GM19240 (cell line): Measurements from ENCODE around the gene NOX4.
"Not testable (repeated sequence)": the region's sequence is repeated elsewhere in the genome, so short reads cannot be mapped to it uniquely, and the experiment has no call there.

ENCODE experiments used
- DNase-seq: peaks from one replicate; pipeline ENCODE4 v3.0.0; 2011; ENCODE audit warnings: low spot score; ENCODE audit not compliant: insufficient read length

NOX4 gene

DNA sequence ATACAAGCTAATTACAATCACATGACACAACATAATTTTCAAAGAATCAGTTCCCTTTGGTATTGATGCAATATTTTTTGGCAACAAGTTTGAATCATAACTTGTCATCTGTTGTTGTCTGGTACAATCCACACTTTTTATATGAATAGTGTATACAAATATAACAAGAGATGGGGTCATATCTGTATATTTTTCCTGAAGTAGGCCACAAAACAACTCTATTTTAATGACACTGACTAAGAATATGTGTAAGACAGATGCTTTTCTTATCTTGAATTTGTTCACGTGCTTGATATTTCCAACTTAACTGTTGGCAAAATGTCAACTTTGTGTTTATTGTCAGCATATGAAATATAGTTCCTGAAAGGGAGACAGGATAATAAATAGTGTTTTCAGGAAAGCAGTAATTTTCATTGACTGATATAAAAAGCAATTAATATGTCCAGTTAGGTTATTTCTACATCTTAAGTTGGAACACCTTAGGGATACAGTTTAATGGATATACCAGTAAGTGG, 27.9 kb downstream of the NOX4 start:
- no peak for DNase-seq

DNA sequence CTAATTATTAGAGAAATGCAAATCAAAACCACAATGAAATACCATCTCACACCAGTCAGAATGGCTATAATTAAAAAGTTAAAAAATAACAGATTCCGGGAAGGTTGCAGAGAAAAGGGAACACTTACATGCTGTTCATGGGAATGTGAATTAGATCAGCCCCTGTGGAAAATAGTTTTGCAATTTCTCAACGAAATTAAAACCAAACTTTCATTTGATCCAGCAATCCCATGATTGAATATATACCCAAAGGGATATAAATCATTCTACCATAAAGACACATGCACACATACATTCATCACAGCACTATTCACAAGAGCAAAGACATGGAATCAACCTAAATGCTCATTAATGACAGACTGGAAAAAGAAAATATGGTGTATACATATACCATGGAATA, 32.5 kb downstream of the NOX4 start:
- DNase-seq = no peak

DNA sequence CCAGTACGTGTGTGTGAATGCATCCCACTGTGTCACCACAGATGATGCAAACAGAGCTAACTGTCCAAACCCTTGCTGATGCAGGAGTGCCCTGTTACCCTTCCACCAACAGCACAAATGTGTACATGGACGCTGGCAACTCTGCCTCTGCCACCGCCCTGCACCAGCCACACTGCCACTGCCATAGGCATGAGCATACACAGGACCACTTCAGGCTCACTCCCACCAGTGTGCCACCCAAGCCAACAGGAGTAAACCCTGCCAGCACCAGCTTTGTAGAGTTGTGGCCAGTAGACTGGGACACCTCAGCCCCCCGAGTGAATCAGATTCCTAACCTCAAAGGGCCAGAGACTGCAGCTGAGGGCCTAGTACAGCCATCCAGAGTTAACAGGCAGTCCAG, 34.0 kb downstream of the NOX4 start:
- no peak for DNase-seq

DNA sequence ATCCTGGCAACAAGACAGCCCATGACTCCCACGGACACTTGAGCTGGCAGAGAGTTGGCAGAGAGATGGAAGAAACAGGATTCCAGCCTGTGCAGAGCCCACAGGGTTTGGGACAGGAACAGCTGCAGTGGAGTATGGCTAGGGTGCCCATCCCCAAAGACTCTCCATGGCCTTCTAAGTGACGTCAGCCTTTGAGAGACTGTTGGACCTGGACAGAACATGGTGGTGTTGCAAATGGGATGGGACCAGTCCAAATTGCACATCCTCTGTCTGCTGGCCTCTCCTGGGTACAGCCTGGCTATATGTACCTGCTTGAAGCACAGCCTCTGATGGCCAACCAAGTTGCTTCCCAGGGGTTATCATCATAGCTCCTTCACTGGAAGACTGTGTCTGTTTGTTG, 34.5 kb downstream of the NOX4 start:
- no peak for DNase-seq

DNA sequence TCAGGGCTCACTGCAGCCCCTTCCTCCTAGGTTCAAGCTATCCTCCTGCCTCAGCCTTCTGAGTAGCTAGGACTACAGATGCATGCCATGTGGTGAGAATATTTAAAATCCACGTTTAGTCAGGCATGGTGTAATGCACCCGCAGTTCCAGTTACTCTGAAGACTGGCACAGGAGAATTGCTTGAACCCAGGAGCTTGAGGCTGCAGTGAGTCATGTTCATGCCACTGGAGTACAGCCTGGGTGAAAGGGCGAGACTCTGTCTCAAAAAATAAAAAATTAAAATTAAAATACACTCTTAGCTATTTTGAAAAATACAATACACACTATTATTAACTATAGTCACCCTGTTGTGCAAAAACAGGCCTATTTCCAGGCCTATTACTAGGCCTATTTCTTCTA, 38.4 kb downstream of the NOX4 start:
- no peak for DNase-seq

DNA sequence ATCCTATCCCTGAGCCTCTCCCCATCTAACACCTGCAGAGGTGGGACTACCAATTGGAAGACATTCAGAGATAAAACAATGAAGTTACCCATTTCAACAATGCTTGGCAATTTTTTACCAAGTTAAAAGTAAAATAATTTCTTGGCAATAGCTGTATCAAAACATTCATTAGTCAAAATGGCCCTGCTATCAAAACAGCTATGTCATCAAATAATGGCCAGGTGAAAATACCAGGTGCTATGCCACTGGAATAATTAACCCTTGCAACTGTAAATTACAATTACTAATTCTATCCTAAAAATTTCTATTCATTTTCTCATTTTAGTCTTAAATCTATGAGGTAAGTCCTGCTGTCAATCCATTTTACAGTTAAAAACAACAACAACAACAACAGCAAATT, 43.3 kb downstream of the NOX4 start:
- DNase-seq = no peak

DNA sequence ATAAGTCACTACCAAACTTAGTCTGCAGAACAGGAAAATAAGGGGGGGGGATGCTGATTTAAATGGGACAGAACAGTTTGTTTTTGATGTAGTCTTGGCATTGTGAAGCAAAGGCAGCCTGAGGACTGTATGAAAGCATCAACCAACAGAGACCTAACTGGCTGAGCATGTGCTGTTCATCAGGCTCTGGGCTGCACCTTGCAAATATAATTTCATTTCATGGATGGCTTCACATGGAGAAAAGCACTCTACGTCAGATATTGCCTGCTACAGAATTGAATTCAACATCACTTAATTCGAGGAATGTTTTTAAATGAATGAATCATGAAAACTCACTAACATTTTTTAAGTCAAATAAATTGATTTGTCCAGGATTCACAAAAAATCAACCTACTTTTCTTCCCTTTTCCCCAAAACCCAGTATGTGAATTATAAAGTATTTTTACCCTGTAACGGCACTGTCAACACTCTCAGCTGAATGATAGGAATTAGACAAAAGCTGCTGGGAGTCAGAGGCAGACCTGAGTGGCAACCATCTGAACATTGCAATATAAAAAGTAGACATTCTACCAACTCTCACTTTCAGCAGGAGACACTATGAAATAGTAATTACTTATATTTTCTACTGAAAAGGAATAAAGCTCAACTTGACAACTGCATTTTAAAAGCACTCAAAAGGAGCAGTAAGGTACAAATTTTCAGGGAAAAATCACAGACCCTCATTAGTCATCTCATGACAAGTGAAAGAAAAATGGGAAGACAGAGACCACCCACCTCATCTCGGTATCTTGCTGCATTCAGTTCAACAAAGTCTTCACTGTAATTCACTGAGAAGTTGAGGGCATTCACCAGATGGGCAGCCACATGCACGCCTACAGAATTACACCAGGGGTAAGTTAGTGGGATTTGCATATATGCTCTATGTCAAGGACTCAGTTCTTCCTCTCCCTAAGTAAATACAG, 47.5 kb downstream of the NOX4 start:
- DNase-seq = no peak

DNA sequence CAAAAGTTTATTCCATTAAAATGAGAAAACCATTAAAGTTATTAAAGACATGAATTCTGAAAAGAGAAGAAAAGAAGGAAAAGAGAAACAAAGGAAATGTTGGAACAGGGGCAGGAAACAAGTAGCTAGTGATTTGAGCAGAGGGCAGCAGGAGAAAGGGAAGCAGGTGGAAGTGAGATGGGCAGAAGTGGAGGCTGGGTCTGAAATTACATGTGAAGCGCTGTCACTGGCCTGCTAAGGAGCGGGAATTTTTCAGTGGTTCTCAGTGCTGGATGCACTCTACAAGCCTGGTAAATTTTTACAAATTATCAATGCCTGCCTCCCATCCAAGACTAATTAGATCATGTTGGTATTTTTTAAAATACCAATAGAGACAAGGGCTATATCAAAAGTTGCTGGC, 48.4 kb downstream of the NOX4 start:
- no peak for DNase-seq

DNA sequence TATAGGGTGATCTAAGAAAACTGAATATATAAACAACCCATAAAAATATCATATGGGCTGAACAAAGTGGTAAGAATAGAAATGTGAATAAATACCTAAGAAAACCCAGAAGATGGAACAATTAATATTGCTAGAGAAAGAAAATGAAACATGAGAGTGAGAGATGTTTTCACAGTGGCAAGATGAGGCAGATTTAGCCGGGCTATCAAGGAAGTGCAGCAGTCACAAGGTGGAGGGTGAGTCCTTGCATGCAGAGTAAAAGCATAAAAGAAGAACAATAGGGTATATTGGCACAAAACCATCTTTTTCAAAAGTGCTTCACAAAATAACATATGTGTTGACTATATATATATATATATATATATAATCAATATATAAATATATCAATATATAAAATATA, 49.6 kb downstream of the NOX4 start:
- DNase-seq = no peak

DNA sequence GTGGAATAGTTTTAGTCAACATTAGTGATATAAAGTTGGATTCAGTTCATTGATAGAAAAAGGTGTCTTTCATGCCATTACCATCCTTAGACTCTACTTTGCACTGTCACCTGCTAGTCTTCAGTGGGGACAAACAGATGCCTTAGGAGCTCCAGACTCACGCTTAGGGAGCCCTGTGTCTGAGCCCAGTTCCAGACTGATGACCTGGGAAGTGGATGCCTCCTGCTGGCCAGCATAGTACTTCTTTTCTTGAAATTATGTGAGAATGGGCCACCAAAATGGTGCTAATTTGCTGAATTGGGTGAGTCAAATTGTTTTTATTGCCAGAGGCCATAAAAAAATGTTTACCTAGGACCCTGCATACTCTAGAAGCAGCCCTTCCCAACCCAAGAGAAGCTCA, 53.9 kb downstream of the NOX4 start:
- DNase-seq = no peak

DNA sequence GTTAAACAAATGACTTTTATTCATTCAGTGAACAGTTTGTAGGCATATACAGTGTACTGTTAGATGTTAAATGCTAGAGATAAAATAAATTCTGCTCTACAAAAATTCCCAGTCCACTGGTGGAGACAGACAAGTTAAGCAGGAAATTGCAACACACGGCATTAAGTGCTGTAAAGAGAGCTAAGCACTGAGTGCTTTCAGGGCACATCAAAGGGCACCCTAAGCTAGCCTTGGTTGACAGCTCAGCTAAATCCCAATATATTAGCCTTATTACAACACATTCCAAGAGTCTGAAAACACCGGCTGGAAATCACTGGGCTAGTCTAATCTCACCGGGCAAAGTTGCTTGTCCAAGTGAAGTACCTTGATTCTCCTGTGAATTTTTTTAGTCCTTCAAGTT, 55.1 kb downstream of the NOX4 start:
- no peak for DNase-seq

DNA sequence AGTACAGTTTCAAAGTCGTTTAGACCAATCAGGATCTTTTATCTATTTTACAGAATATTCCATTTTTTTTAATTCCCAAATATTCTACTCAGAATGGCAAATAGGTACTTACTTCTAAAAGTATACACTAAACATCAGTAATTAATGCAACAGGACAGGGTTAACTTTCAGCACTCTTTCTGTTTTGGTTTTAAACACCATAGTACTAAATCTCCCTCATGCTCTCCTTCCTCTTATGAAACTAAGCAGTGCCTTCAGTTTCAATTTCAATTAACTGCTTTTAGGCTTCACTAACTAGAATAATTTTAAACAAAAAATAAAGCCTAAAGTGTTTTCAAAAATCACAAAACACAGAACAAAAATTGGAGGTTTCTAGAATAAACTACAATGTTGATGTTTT, 57.9 kb downstream of the NOX4 start:
- DNase-seq = no peak

DNA sequence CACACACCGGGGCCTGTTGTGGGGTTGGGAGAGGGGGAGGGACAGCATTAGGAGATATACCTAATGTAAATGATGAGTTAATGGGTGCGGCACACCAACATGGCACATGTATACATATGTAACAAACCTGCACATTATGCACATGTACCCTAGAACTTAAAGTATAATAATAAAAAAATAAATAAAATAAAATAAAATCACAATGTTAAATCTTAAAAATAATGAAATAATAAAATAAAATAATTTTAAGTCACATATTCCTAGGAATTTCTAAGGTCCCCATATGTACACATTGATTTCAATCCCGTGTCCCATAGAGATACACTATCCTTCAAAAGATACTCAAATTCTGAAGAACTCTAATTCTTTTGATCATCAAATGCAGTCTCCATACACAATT, 59.0 kb downstream of the NOX4 start:
- not testable (repeated sequence) for DNase-seq

DNA sequence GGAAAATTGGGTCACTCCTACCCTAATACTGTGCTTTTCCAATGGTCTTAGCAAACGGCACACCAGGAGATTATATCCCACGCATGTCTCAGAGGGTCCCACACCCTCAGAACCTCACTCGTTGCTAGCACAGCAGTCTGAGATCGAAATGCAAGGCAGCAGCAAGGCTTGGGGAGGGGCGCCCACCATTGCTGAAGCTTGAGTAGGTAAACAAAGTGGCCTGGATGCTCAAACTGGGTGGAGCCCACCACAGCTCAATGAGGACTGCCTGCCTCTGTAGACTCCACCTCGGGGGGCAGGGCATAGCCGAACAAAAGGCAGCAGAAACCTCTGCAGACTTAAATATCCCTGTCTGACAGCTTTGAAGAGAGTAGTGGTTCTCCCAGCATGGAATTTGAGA, 64.7 kb downstream of the NOX4 start:
- DNase-seq = not testable (repeated sequence)

DNA sequence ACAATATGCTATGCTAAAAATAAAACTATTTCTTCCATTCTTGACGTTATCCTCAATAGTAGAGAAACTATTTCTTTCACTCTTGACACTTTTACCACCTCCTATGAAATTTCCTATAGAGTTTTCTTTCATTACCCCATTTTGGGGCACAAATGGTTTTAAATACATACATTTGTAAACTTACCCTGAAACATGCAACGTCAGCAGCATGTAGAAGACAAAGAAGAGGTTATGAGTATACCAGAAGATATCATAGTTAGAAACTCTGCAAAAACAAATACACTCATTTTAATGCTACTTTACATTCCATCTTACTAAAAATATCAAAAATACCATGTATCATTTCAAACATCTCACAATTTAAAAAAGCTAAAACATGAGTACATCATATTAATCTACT, 69.5 kb downstream of the NOX4 start:
- DNase-seq = no peak

DNA sequence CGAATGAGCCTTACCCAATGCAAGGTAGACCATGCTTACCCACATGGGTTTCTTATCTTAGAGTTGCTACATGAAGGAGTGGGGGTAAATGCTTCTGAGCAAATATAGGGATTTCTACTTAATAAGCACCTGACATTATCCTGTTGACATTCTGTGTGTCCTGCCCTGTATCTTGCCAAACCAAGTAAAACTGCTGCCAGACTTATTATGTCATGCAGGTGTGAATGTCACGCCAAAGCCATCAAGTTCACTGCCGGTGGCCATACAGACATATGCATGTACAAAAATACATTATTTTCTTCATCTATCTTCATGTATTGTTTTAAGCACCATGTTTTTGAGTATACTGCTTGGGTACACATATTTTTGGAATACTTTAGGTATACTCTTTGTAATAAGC, 70.2 kb downstream of the NOX4 start:
- DNase-seq = no peak

DNA sequence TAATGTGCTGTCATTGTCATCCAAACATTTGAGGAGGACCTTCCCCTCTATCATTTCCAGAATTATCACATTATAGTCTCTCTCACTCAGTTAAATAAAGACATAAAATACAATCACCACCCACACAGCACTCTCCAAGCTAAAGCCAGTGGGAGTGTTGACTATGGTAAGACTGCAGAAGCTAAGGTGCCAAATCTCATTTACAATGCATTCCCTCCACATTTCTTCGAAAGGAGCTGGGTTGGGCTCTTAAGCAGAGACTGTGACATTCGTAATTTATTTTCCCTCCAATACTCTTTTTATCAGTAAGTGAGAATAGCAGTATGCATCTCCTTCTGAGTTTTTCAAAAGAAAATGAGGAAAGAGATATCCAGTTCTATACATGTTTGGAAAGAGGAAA, 74.2 kb downstream of the NOX4 start:
- no peak for DNase-seq

DNA sequence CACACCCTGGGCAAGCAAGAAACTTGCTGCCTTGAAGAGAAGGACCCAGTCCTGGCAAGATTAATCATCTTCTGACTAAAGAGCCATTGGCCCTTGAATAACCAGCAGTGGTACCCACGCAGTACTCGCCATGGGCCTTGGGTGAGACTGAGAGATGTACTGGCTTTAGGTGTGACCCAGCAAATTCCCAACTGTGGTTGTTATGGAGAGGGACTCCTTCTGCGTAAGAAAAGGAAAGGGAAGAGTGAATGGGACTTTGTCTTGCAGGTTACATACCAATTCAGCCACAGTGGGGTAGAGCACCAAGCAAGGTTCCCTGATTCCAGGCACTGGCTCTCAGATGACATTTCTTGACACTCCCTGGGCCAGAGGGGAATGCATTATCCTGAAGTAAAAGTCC, 80.1 kb downstream of the NOX4 start:
- DNase-seq = not testable (repeated sequence)

DNA sequence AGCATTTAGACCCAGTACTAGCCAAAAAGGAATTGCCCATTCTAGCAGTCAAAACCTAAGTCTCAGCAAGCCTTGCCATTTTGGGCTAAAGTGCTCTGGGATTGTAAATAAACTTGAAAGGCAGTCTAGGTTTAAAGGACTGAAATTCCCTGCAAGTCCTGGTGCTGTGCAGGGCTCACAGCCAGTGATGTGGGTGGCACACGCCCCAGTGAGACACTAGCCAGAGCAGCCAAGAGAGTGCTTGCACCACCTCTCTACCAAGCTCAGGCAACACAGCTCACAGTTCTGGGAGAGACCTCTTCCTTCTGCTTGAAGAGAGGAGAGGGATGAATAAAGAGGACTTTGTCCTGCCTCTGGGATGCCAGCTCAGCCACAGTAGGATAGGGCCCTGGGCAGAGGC, 80.5 kb downstream of the NOX4 start:
- DNase-seq = not testable (repeated sequence)

DNA sequence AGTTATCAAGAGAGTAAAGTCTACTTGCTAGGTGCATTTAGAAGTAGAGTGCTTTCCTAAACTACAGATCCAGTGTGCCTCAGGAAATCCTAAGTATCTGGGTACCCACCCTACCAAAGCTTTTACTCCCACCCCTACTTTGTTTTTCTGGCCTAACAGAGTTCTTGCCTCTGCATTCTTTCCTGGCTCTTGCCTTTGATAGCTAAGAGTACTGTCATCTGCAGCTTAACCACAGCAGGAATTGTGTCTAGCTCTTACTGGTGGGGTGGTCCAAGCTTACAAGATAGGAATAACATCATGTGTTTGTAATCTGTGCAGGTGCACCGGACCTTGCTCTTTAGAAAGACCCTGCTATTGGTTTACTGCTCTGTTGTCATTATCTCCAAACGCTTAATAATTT, 82.7 kb downstream of the NOX4 start:
- DNase-seq = not testable (repeated sequence)

DNA sequence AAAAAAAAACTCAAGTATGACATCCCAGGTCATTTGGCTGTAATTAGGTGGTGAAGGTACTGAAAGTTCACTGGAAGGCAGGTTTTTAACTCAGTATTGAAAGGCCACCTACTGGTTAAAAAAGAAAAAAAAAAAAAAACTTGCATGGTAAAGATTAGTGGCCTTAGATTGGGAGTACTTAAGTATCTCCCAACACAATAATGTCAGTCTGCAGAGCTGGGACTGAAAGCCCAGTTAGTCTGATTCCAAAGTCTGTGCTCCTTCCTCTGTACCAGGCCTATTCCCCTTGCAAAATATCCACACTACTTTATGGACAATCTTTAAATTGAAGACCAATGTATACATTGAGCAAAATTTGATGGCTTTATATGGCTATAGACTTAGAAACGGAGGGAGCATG, 85.5 kb downstream of the NOX4 start:
- no peak for DNase-seq

DNA sequence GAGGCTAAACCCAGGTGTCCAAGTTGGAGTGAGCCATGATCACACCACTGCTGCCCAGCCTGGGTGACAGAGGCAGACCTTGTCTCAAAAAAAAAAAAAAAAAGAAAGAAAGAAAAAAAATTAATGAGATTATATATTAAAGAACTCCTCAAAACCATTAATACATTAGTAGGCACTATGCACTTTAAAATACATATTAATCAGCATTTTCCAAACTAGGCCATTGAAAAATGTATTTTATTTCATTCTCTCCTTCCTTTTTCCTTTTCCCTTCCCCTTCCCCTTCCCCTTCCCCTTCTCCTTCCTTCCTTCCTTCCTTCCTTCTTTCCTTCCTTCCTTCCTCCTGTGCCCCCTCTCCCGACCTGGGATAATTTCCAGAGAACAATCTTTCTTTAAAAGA, 99.5 kb downstream of the NOX4 start:
- DNase-seq = not testable (repeated sequence)

DNA sequence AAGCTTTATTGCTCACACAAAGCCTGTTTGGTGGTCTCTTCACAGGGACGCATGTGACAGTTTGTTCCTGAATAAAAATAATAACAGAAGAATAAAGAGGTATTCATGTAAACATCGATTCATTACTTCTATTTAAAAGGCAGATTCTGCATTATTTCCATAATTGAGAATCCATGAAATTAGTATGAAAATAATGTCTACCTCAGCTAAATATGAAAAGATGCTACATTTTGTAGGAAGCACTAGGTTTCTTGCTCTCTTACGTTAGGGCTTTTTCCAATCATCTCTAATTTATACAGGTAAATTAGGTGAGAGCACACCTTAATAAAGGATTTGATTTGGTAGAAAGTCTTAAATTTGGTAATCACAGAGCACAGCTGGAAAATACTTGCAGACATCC, 103.7 kb downstream of the NOX4 start:
- DNase-seq = not testable (repeated sequence)
